ENCODE measurements around the gene NOS1. TPM values are rescaled to one million over a fixed set of nuclear protein-coding genes. Genes with fewer than 3 reads are reported as not detected.

The NOS1 gene
- total RNA-seq, 1 experiment from 2014 or later, result 25.2 TPM

- BruUV-seq (replicated peaks), result no TSS peak
- CTCF ChIA-PET, result no interaction called here
- no peak for TF ChIP-seq EZH2 (IDR thresholded peaks at IDR 0.05; ENCODE audit: borderline replicate concordance, low read depth, low read length, poor library complexity, severe bottlenecking)
- TF ChIP-seq CTCF (conservative IDR thresholded peaks at IDR 0.05; ENCODE audit: low read depth, low read length), result no peak
- Histone ChIP-seq H3K4me1 (ENCODE audit: insufficient read depth, low read length, poor library complexity, severe bottlenecking) (no peaks in the 10 kb centered on the region), H3K27me3 (replicated peaks; ENCODE audit: insufficient read depth, low read depth, low read length, poor library complexity) (no peaks in the 10 kb centered on the region), H3K4me3 (ENCODE audit: low read depth, low read length, poor library complexity, severe bottlenecking) (no peak overlapping the region), H3K36me3 (ENCODE audit: insufficient read depth, low read length, poor library complexity, severe bottlenecking) (peaks cover 17% of the 10 kb centered on the region), H3K27ac (ENCODE audit: low read depth, low read length, poor library complexity, severe bottlenecking) (no peak overlapping the region), H3K9me3 (ENCODE audit: low read depth, low read length, poor library complexity, severe bottlenecking) (no peaks in the 10 kb centered on the region)
- intact Hi-C loops (cut with micrococcal nuclease; ENCODE audit: unreplicated experiment), result no loop called here
- no peak for DNase-seq (ENCODE audit: low spot score)
- POLR2A ChIA-PET (ENCODE audit: low non-redundant PET), result no interaction called here
Measured at GRCh38 chr12:117228239-117228638, 133.2 kb downstream of the NOS1 start.

DNA sequence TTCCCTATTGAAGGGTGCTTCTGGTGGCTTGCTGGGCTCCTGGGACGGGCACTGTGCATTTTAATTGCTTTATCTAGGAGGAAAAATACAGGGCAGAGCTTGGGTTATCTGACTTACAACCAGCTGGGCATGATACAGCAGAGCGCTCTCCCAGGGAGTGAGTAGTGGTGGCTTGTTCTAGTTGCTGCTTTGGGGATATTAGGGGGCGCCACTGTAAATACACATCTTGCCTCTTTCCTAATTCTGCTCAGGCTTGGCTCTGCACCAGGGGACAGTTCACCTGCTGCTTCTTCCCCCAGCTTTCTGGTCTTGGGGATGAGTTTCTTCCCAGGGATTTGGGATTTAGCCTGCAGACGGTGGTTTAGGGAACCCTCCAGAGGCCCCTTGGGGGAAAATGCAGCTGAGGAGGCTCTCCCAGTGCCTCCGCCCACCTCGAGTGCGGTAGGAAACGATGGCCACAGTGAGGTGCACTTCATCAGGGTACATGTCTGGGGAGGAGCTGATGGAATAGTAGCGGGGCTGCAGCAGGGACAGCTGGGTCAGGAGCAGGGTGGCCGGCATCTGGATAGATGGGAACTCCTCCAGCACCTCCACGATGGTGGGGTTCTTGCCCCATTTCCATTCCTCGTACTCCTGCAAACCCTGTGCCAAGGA is 134.3 kb downstream of the NOS1 start:
- POLR2A ChIA-PET (ENCODE audit: low non-redundant PET), result no interaction called here
- Histone ChIP-seq H3K4me3 (ENCODE audit: low read depth, low read length, poor library complexity, severe bottlenecking) (no peak overlapping the region), H3K36me3 (ENCODE audit: insufficient read depth, low read length, poor library complexity, severe bottlenecking) (peaks cover 17% of the 10 kb centered on the region), H3K4me1 (ENCODE audit: insufficient read depth, low read length, poor library complexity, severe bottlenecking) (no peaks in the 10 kb centered on the region), H3K9me3 (ENCODE audit: low read depth, low read length, poor library complexity, severe bottlenecking) (no peaks in the 10 kb centered on the region), H3K27me3 (replicated peaks; ENCODE audit: insufficient read depth, low read depth, low read length, poor library complexity) (no peaks in the 10 kb centered on the region), H3K27ac (ENCODE audit: low read depth, low read length, poor library complexity, severe bottlenecking) (no peak overlapping the region)
- intact Hi-C loops (cut with micrococcal nuclease; ENCODE audit: unreplicated experiment), result no loop called here
- CTCF ChIA-PET, result interaction anchor here (1.2 kb wide), 1 partner anchor 10 kb away, joined by 3 read pairs; no protein-coding TSS in a partner anchor
- BruUV-seq (replicated peaks), result no TSS peak
- TF ChIP-seq EZH2 (IDR thresholded peaks at IDR 0.05; ENCODE audit: borderline replicate concordance, low read depth, low read length, poor library complexity, severe bottlenecking) (no peak), CTCF (conservative IDR thresholded peaks at IDR 0.05; ENCODE audit: low read depth, low read length) (no peak)
- DNase-seq (ENCODE audit: low spot score), result no peak

DNA sequence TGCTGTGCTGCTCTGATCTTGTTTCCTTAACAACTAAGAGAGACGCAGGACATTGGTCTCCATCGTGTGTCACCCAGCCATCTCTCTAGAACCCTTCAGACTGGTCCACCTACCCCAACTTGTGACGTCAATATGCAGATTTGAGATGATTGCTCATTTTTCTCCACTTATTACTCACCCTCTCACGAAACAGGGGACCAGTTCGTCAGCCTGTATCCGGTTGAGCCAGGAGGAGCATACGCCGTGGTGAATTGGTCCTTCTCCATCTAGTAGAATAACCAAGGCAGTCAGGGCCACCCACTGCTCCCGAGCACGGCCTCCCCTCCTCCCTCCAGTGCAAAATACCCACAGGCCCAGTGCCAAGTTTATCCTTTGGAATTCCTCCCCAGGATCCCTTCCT is 134.9 kb downstream of the NOS1 start:
- POLR2A ChIA-PET (ENCODE audit: low non-redundant PET), result no interaction called here
- no TSS peak for BruUV-seq (replicated peaks)
- H3K27me3 ChIP-seq (replicated peaks; ENCODE audit: insufficient read depth, low read depth, low read length, poor library complexity), result no peaks in the 10 kb centered on the region
- DNase-seq (ENCODE audit: low spot score), result no peak
- TF ChIP-seq CTCF (conservative IDR thresholded peaks at IDR 0.05; ENCODE audit: low read depth, low read length) (no peak), EZH2 (IDR thresholded peaks at IDR 0.05; ENCODE audit: borderline replicate concordance, low read depth, low read length, poor library complexity, severe bottlenecking) (no peak)
- H3K4me3 ChIP-seq (ENCODE audit: low read depth, low read length, poor library complexity, severe bottlenecking), result no peak overlapping the region
- intact Hi-C loops (cut with micrococcal nuclease; ENCODE audit: unreplicated experiment), result no loop called here
- H3K9me3 ChIP-seq (ENCODE audit: low read depth, low read length, poor library complexity, severe bottlenecking), result no peaks in the 10 kb centered on the region
- no peaks in the 10 kb centered on the region for H3K4me1 ChIP-seq (ENCODE audit: insufficient read depth, low read length, poor library complexity, severe bottlenecking)
- CTCF ChIA-PET, result interaction anchor here (1.2 kb wide), 1 partner anchor 10 kb away, joined by 3 read pairs; no protein-coding TSS in a partner anchor
- H3K27ac ChIP-seq (ENCODE audit: low read depth, low read length, poor library complexity, severe bottlenecking), result no peak overlapping the region
- peaks cover 13% of the 10 kb centered on the region for H3K36me3 ChIP-seq (ENCODE audit: insufficient read depth, low read length, poor library complexity, severe bottlenecking)

Measured in A673 (cell line).